K562 (cell line): ENCODE measurements around the gene FZD4.

ENCODE experiments used
- CBX8 ChIP-seq: fragments of 200-600 bp; sonication (generic); IDR thresholded peaks from 2 replicates; pipeline ENCODE4 v1.6.1; 2012; ENCODE audit warnings: borderline replicate concordance, mixed run types, low read depth, mild to moderate bottlenecking, moderate library complexity, mixed read lengths, low read length, control low read depth, inconsistent platforms; ENCODE audit not compliant: poor library complexity, severe bottlenecking; ENCODE audit errors: extremely low read depth
- TAF1 ChIP-seq: IDR thresholded peaks from 2 replicates; pipeline ENCODE4 v1.6.1; 2011; ENCODE audit warnings: mild to moderate bottlenecking, low read length, moderate library complexity; ENCODE audit not compliant: insufficient read depth, control insufficient read depth, severe bottlenecking; ENCODE audit errors: extremely low read depth
- ZNF695 ChIP-seq: fragments of 450-650 bp; formaldehyde crosslinking; IDR thresholded peaks from 2 replicates; pipeline ENCODE4 v1.4.0; 2020; ENCODE audit warnings: mild to moderate bottlenecking, moderate library complexity
- TF ChIP-seq, protein P1 (sequence below), 2 experiments: fragments of 450-650 bp; formaldehyde crosslinking in 1 of 2; IDR thresholded peaks; 2 replicates each; pipeline versions ENCODE4 v1.4.0 to v1.6.1; 2014 to 2020; ENCODE audit warnings: mild to moderate bottlenecking in 2 of 2, borderline replicate concordance in 1 of 2, low read depth in 1 of 2
- TF ChIP-seq, protein P2 (sequence below), 3 experiments: fragments of 200-800 bp in 1 of 3; sonication (Bioruptor generic) in 1 of 3; sonication (generic) in 1 of 3; formaldehyde crosslinking in 1 of 3; IDR thresholded peaks; 2 replicates each; pipeline versions ENCODE4 v1.6.1 to v1.8.0; 2016 to 2022; ENCODE audit warnings: mild to moderate bottlenecking in 2 of 3, missing compliant biosample characterization in 2 of 3, missing genetic modification characterization in 2 of 3, missing genetic modification reagents in 1 of 3

DNA sequence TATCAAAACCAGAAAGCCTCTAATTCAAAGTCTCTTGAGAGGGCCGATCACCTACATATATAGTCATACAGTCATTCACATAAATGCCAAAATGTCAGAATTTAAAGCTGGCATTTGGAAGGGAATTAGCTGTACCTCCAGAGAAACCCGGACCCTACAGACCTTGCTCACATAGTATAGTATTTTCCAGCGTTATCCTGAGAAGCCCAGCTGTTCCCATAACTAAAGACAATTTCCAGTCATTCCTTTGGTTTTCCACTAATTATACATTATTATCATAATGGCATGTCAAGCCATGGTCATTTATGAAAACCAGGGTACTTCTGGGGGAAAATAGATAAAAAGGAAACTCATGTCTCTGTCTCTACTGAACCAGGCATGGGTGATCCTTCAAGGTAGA is 53.6 kb downstream of the FZD4 start:
- TF ChIP-seq CBX8: no peak
- TF ChIP-seq, protein P1, sequence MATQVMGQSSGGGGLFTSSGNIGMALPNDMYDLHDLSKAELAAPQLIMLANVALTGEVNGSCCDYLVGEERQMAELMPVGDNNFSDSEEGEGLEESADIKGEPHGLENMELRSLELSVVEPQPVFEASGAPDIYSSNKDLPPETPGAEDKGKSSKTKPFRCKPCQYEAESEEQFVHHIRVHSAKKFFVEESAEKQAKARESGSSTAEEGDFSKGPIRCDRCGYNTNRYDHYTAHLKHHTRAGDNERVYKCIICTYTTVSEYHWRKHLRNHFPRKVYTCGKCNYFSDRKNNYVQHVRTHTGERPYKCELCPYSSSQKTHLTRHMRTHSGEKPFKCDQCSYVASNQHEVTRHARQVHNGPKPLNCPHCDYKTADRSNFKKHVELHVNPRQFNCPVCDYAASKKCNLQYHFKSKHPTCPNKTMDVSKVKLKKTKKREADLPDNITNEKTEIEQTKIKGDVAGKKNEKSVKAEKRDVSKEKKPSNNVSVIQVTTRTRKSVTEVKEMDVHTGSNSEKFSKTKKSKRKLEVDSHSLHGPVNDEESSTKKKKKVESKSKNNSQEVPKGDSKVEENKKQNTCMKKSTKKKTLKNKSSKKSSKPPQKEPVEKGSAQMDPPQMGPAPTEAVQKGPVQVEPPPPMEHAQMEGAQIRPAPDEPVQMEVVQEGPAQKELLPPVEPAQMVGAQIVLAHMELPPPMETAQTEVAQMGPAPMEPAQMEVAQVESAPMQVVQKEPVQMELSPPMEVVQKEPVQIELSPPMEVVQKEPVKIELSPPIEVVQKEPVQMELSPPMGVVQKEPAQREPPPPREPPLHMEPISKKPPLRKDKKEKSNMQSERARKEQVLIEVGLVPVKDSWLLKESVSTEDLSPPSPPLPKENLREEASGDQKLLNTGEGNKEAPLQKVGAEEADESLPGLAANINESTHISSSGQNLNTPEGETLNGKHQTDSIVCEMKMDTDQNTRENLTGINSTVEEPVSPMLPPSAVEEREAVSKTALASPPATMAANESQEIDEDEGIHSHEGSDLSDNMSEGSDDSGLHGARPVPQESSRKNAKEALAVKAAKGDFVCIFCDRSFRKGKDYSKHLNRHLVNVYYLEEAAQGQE (IDR thresholded peaks at IDR 0.05; ENCODE audit: borderline replicate concordance): no peak
- TF ChIP-seq, protein P1 (CRISPR knock-in tag; IDR thresholded peaks at IDR 0.05; ENCODE audit: low read depth): no peak
- TF ChIP-seq ZNF695: no peak
- TF ChIP-seq TAF1: no peak
- TF ChIP-seq, protein P2, sequence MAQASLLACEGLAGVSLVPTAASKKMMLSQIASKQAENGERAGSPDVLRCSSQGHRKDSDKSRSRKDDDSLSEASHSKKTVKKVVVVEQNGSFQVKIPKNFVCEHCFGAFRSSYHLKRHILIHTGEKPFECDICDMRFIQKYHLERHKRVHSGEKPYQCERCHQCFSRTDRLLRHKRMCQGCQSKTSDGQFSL (CRISPR knock-in tag; IDR thresholded peaks at IDR 0.05): no peak
- TF ChIP-seq, protein P2 (tag; IDR thresholded peaks at IDR 0.05): no peak
